ENCODE results near the gene ILDR1.

DNA sequence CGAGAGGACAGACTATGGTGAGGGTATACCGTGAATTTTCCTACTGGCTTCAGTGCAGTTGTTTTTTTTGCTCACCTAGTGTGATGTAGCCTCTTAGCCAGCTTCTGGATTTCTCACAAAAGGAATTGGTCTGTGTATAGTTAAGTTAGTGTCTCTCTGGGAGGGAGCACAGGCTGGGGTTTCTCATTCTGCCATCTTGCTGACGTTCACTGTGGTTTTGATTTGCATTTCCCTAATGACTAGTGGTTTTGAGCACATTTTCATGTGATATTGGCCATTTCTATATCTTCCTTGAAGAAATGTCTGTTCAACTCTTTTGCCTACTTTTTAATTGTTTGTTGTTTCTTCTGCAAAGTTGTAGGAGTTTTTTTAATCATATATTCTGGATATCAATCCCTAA lies 30.9 kb upstream of the ILDR1 start:
- TF ChIP-seq, protein P1, sequence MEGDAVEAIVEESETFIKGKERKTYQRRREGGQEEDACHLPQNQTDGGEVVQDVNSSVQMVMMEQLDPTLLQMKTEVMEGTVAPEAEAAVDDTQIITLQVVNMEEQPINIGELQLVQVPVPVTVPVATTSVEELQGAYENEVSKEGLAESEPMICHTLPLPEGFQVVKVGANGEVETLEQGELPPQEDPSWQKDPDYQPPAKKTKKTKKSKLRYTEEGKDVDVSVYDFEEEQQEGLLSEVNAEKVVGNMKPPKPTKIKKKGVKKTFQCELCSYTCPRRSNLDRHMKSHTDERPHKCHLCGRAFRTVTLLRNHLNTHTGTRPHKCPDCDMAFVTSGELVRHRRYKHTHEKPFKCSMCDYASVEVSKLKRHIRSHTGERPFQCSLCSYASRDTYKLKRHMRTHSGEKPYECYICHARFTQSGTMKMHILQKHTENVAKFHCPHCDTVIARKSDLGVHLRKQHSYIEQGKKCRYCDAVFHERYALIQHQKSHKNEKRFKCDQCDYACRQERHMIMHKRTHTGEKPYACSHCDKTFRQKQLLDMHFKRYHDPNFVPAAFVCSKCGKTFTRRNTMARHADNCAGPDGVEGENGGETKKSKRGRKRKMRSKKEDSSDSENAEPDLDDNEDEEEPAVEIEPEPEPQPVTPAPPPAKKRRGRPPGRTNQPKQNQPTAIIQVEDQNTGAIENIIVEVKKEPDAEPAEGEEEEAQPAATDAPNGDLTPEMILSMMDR (IDR thresholded peaks at IDR 0.05; ENCODE audit: borderline replicate concordance, extremely low read depth, low read length, poor library complexity, severe bottlenecking), result no peak
- no peak for TF ChIP-seq EZH2 (IDR thresholded peaks at IDR 0.05; ENCODE audit: borderline replicate concordance, low read depth, low read length, severe bottlenecking)
